GM06990 (cell line): Measurements from ENCODE around the gene PCAT6.
"Not testable (repeated sequence)": the region's sequence is repeated elsewhere in the genome, so short reads cannot be mapped to it uniquely, and the experiment has no call there.

ENCODE experiments used
- DNase-seq: peaks from one replicate; pipeline ENCODE4 v3.0.0-alpha.2; 2011; ENCODE audit not compliant: insufficient read length; ENCODE audit errors: extremely low read depth
- H3K27me3 ChIP-seq: replicated peaks from 2 replicates; pipeline ENCODE4 v1.6.0; 2011; ENCODE audit warnings: low read length; ENCODE audit not compliant: control insufficient read depth, insufficient read depth
- H3K36me3 ChIP-seq: 2 replicates; pipeline ENCODE4 v1.5.1; 2011; ENCODE audit warnings: low read length; ENCODE audit not compliant: control insufficient read depth, insufficient read depth
- H3K4me3 ChIP-seq: replicated peaks from 2 replicates; pipeline ENCODE4 v1.5.1; 2011; ENCODE audit warnings: low read depth, mild to moderate bottlenecking, control low read depth, low read length
- CTCF ChIP-seq: IDR thresholded peaks from 2 replicates; pipeline ENCODE4 v1.5.1; 2011; ENCODE audit warnings: low read length, control low read depth, mild to moderate bottlenecking, inconsistent platforms; ENCODE audit not compliant: insufficient read depth, poor library complexity, severe bottlenecking

PCAT6 gene

GRCh38 chr1:202786804-202787203 lies 23.9 kb upstream of the PCAT6 start:
- no peaks in the 10 kb centered on the region; the same call in 1 of the 2 replicates for H3K27me3 ChIP-seq

GRCh38 chr1:202788800-202789199 lies 22.0 kb upstream of the PCAT6 start:
- Histone ChIP-seq H3K4me3 (no peak overlapping the region), H3K27me3 (no peaks in the 10 kb centered on the region; the same call in 1 of the 2 replicates), H3K36me3 (no peaks in the 10 kb centered on the region)
- no peak for DNase-seq
- no peak for TF ChIP-seq CTCF

More at GRCh38 chr1:202786804-202787203, 23.9 kb upstream of the PCAT6 start:
- TF ChIP-seq CTCF, result no peak
- no peak overlapping the region for H3K4me3 ChIP-seq
- no peaks in the 10 kb centered on the region for H3K36me3 ChIP-seq
- no peak for DNase-seq

GRCh38 chr1:202791077-202791747 lies 19.5 kb upstream of the PCAT6 start:
- Histone ChIP-seq H3K36me3 (no peaks in the 10 kb centered on the region), H3K27me3 (no peaks in the 10 kb centered on the region; the same call in none of the 2 replicates), H3K4me3 (no peak overlapping the region)
- no peak for TF ChIP-seq CTCF
- DNase-seq, result no peak

- DNase-seq, result no peak
- no peak for TF ChIP-seq CTCF
- no peaks in the 10 kb centered on the region for H3K36me3 ChIP-seq
Measured at GRCh38 chr1:202794051-202794740, 16.6 kb upstream of the PCAT6 start.

GRCh38 chr1:202794931-202795330 lies 15.8 kb upstream of the PCAT6 start:
- not testable (repeated sequence) for H3K27me3 ChIP-seq, H3K4me3 ChIP-seq, H3K36me3 ChIP-seq

More at GRCh38 chr1:202794051-202794740, 16.6 kb upstream of the PCAT6 start:
- Histone ChIP-seq H3K4me3 (no peak overlapping the region), H3K27me3 (no peaks in the 10 kb centered on the region; the same call in 1 of the 2 replicates)

GRCh38 chr1:202796670-202797069 lies 14.1 kb upstream of the PCAT6 start:
- H3K4me3 ChIP-seq, result no peak overlapping the region
- TF ChIP-seq CTCF, result no peak
- no peaks in the 10 kb centered on the region for H3K36me3 ChIP-seq
- no peak for DNase-seq
- no peaks in the 10 kb centered on the region; the same call in 1 of the 2 replicates for H3K27me3 ChIP-seq

More at GRCh38 chr1:202794931-202795330, 15.8 kb upstream of the PCAT6 start:
- DNase-seq, result not testable (repeated sequence)
